EH (cell line): ENCODE data around the gene CCDC106.

ENCODE experiments used
- DNase-seq: peaks from one replicate; pipeline ENCODE4 v3.0.0-alpha.2; 2015; ENCODE audit warnings: low read depth

The CCDC106 gene

DNA sequence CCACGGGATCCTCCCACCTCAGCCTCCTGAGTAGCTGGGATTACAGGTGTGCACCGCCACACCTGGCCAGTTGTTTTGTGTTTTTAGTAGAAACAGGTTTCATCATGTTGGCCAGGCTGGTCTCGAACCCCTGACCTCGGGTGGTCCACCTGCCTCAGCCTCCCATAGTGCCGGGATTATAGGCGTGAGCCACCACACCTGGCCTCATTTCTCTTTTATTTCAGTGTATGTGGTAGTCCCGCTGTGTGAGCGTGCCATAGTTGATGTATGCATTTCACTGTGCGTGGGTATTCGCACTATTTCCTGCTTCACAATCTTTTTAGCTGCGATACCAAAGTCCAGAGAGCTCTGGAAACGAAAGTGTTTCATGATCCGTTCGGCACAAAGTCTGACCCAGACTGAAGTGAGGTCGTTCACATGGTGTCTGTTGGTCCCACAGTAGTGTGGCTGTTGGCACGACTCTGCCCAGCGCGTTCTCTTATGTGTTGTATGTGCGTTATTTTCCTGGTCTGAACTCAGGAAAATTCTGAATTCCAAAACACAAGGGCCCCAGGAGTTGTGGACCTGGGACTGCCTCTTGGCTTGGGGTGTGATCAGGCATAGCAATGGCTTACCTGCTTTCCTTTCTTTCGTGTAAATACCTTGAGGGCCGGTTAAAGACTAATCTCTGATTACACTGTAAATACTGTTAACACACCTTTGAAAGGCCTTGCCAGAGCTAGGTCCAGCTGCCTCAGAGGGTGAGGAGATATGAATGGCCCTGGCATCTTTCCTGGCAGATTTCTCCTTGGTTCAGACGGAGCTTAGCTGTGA lies 35.6 kb downstream of the CCDC106 start:
- DNase-seq: no peak

DNA sequence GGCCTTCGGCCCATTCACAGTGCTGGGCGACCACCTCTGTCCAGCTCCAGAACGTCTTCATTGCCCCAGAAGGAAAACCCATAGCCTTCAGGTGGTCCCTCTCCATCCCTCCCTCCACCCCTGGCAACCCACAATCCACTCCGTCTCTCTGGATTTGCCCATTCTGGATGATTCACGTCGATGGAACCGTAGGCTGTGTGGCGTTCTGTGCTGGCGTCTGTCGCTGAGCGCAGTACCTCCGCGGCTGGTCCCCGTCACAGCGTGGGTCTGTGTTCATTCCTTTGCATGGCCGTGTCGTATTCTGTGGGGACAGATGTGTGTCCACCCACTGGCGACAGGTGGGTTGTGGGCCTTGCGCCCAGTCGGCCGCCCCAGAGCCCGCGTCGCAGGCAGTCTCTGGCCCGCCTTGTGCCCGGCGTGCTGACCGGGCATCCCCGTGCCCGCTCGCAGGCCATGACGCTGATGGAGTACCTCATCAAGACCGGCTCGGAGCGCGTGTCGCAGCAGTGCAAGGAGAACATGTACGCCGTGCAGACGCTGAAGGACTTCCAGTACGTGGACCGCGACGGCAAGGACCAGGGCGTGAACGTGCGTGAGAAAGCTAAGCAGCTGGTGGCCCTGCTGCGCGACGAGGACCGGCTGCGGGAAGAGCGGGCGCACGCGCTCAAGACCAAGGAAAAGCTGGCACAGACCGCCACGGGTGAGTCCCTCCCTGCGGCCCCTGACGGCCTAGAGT lies 37.1 kb downstream of the CCDC106 start:
- no peak for DNase-seq

DNA sequence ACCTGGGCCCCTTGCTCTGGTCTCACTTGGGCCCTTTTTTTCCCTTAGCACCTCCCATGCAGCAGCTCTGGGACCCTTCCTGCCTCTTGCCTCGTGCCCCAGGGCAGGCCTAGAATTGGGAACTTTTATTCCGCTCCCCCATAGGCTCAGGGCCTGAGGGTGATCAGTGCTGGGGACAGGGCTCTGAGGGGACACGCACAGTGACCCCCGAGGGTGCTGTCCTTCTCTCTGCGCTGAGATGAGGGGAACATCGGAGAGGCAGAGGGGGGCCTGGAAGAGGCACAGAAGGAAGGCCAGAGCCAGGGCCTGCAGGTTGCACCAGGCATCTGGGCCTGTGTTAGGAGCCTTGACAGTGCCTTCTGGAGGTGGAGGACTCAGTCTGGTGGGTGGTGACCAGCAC lies 37.8 kb downstream of the CCDC106 start:
- no peak for DNase-seq

DNA sequence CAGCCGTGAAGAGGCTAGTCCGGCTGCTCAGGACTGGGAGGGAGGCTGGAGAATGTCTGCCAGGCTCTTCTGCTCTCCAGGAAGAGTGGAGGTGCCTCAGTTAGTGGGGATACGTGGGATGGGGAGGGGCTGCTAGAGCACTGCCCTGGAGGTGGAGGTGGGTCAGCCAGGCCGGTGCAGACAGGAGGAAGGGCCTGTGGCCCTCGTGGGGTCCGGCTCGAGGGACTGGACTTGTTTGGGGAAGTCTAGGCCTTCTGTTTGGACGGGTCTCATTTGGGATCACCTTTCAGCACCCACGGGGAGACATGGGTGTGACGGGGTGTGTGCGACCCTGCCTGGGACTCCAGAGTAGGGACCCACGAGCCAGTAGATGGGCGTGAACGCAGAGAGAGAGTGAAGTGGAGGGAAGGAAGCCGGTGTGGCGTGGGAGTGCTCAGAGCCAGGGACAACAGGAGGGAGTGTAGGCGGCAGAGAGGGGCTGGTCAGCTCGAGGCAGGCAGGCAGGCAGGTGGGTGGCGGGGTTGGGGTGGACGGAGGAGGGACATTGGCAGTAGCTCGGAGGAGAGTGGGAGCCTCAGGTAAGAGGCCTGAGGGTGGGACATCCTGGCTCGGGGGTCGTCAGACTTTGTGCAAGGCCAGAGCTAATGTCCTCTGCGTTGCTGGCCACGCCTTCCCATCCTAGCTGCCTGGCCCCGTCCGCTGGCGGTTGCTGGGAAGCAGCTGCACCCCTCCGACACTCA lies 38.5 kb downstream of the CCDC106 start:
- DNase-seq: no peak

DNA sequence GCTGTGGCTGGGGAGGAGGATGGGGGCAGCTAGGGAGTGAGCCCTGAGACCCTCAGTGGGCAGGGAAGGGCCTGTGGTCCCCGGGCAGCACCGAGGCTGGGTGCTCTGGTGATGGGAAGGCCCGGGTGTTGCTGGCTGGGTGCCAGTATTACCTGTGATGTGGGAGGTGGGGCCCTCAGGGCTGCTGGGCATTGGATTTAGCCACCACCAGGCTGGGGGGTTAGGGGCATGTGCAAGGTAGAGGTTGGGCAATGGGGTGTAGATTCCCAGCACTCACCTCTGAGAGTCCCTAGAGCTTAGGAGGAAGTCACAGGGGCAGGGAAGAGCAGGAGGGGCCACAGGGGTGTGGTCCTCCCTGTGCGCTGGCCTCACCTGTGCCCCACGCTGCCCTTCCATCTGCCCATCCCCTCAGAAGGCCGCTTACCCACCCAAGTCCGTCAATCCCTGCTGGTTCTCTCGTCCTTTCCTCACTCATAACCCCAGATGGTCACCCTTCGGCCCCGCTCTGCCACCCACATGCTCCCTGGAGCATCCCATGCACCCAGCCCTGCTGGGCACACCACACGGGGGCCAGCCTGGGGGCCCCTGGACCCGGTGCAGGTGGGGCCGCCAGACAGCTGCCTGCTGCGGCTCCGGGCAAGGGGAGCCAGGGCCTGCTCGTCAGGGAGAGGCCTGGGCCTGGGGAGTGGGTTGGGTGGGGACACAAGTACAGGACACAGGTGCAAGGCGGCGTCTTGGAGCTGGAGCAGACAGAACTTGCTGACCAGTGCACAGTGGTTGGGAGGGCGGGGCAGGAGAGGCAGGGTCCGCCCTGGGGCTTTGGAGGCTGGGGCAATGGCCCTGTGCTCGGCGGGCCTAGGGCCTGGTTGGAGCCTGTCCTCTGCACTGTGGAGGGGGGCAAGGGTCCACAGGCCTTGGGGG lies 39.5 kb downstream of the CCDC106 start:
- no peak for DNase-seq

DNA sequence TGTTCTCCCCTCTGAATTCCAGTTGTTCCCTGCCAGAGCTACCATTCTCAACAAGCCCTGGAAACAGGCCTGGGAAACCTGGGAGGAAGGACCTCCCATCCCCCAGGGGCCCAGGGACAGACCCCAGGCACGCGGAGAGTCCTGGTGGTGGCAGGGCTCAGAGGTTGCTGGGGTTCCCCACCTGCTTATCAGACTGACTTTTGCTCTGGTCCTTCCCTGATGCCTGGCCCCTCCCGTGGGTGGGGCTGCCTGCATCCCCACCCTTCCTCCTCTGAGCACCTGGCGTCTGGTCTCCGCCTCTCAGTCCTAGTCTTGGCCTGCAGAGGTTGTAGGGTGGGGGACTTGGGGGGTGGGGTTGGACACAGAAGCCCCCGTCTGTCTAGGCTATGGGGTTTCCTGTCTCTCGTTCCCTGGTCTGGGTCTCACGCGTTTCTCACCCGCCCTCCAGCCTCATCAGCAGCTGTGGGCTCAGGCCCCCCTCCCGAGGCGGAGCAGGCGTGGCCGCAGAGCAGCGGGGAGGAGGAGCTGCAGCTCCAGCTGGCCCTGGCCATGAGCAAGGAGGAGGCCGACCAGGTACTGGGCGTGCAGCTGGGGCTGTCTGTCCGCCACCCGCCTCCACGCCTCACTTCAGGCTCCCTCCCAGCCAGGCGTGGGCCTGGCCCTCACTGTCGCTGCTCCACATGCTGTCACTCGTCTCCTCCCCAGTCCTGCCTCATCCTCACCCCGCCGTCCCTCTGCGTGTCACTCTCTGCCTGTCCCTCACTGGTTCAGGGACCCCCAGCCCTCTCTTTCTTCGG lies 40.6 kb downstream of the CCDC106 start:
- no peak for DNase-seq

DNA sequence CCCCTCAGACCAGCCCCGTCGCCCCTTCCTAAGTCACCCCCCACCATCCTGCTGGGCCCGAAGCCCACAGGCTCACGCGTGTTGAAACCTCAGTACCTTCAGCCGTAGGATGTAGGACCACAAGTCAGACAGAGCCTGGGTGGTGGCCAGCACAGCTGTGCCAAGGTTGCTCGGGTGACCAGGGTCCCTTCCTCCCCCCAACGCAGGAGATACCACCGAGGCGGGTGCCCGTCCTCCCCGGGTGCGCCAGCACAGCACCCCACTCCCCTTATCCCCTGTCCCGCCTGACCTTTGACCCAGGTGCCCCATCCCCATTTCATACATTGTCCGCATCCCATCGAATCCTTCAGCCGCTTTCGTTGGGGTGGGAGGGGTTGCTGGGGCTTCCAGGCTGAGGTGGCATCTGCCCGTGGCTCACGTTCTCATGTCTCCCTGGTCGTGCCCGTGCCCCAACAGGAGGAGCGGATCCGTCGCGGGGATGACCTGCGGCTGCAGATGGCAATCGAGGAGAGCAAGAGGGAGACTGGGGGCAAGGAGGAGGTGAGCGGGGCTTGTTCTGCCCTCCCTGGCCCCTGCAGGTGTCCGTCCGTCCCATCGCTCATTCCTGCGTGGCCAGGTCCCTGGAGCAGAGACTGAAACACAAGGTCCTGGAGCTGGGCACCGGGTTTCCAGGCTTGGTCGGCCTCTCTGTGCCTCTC lies 41.5 kb downstream of the CCDC106 start:
- DNase-seq: no peak

DNA sequence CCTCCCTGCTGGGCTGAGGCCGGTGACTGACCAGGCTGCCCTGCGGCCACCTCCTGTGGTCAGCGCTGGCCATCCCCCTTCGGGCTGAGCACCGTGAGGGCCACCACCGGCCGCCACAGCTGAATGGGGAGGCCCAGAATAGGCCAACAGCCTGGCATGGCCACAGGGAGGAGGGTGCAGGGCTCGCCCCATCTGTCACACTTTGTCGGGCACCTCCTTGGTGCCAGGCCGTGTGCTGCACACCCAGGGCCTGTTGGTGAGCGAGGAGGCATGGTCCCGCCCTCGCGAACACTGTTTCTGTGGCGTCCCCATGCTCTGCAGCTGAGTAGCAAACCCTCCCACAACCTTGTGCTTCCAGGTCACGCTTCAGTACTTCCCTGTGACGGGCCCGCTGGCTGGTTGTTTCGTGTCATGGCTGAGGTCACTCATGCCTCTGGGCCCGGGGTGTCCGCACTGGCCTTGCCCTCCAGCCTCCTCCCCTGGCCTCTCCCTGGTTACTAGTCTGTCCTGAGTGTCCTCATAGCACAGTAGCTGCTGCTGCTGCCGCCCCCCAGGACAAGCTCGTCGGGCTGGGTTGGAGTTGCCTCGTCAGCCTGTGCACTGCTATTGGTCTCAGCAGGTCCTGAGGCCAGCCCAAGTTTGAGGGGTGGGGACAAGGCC lies 42.2 kb downstream of the CCDC106 start:
- no peak for DNase-seq

DNA sequence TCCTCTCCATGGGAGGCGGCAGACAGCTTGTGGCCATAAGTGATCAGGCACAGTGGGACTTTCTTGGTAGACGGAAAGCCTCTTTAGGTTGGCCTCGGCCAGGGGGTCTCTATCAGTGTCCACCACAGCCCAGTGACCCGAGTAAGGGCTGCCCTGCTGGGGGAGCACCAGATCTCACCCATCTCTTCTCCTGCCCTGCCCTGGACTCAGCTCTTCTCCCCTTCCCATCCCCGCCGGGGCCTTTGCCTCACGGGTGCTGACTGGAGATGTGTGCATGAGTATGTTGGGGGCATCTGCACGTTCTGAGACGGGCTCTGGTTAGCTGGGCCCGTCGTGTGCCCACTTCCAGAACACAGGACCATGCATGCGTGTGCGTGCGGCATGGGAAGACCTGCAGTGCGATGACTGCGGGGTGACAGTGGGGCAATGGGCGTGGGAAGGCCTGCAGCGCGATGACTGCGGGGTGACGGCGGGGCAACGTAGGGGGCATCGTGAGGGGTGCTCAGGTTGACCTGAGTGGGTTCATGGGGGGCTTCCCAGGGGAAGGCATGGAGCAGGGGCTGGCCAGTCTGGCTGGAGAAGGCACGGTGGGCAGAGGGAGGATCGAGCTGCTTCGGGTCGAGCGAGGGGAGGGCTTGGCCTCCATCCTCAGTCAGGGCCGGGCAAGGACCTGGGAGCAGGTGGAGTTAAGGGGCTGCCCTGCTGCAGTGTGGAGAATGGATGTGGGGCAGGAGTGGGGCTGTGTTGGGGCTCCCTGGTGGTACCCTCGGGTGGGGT lies 42.9 kb downstream of the CCDC106 start:
- DNase-seq: no peak

DNA sequence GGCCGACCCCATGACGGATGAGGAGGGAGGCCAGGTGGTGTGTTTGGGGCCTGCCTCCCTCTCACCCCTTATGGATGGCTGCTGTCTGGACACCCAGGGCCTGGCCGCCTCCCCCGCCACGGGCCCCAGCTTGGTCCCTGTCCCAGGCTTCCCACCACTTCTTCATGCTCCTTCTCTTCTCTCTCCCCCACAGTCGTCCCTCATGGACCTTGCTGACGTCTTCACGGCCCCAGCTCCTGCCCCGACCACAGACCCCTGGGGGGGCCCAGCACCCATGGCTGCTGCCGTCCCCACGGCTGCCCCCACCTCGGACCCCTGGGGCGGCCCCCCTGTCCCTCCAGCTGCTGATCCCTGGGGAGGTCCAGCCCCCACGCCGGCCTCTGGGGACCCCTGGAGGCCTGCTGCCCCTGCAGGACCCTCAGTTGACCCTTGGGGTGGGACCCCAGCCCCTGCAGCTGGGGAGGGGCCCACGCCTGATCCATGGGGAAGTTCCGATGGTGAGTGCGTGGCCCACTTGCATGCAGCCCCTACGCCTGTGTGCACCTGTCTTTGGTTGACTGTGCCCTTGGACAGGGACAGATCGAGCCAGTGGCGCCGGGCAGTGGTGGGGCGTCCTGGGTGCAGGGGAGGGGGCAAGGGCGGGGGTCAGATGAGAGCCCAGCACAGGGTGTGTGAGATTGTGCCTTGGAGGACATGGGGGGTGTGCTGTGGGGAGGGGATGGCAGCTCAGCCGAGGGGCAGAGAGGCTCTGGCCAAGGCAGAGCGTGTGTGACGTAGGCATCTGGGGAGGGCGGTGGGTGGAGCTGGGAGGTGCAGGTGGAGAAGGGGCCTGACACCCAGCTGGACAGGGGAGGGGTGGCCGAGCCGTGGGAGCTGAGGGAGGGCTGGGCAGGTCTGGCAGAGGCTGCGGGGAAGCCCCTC lies 43.8 kb downstream of the CCDC106 start:
- DNase-seq: no peak

DNA sequence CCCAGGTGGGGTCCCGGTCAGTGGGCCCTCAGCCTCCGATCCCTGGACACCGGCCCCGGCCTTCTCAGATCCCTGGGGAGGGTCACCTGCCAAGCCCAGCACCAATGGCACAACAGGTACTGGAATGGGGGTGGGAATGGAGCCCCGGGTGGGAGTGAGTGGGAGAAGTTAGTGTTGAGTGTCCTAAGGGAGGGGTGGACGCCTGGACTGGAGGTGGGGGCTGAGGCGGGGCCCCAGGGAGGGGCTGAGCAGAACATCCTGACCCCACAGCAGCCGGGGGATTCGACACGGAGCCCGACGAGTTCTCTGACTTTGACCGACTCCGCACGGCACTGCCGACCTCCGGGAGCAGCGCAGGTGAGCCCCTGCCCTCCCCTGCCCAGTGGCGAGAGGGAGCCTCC lies 44.7 kb downstream of the CCDC106 start:
- no peak for DNase-seq

DNA sequence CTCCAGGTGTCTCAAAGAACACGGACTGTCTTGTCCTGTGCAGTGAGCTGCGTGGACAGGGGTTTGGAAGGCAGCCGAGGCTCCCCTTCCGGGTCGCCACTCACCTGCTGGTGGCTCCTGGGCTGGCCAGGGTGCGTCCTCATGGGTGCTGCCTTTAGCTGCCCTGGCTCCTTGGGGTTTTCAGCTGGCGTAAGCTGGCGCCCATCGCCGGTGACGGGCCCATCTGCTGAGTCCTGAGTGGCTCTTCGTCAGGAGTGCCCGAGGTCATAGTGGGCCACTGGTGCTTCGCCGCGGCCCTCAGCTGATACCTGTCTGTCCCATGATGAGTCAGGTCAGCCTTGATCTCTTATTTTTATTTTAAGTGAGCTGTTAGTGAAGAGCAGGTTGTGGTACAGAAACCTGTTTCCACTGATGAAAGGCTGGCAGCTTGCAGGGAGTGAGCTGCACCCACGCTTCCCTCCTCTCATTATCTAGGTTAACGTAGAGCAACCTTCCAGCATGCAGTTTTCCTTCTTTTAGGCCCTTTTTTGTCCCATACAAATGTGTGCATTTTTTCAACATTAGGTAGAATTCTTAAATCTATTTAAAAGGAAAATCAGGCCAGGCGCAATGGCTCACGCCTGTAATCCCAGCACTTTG lies 45.4 kb downstream of the CCDC106 start:
- no peak for DNase-seq

DNA sequence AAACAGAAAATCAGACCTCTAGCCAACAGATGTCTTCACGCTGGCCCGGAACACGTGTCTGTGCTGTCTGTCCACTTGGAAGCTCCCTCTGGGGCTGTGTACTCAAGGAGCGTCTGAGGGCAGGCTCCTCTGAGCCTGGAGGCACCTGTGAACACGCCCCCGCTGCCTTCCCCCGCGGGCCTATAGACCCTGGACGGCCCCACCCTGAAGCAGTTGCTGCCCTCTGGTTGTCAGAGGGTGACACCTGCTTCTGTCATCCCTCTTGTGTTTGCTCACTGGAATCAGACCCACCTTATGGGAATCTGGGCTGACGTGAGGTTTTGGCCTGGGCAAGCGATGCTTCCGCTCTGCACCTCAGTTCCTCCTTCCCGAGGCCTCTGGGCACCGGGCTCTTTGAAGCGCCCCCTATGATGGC lies 46.2 kb downstream of the CCDC106 start:
- no peak for DNase-seq

DNA sequence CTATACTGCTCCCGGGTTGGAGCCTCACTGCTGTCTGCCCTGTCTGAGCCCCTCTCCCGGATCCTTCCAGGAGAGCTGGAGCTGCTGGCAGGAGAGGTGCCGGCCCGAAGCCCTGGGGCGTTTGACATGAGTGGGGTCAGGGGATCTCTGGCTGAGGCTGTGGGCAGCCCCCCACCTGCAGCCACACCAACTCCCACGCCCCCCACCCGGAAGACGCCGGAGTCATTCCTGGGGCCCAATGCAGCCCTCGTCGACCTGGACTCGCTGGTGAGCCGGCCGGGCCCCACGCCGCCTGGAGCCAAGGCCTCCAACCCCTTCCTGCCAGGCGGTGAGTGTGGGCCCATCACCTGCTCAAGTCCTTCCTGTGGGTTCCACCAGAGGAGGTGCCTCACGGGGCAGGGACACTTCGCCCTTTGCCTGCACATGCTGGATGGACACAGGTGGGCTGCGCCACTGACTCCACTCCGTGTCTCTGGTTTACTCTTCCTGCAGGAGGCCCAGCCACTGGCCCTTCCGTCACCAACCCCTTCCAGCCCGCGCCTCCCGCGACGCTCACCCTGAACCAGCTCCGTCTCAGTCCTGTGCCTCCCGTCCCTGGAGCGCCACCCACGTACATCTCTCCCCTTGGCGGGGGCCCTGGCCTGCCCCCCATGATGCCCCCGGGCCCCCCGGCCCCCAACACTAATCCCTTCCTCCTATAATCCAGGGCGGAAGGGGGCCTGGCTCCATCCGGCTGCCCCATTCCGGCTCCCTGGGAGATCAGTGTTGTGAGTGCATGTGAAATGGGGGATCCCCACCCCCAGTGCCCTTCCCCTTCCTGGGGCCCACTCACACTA lies 46.9 kb downstream of the CCDC106 start:
- no peak for DNase-seq

DNA sequence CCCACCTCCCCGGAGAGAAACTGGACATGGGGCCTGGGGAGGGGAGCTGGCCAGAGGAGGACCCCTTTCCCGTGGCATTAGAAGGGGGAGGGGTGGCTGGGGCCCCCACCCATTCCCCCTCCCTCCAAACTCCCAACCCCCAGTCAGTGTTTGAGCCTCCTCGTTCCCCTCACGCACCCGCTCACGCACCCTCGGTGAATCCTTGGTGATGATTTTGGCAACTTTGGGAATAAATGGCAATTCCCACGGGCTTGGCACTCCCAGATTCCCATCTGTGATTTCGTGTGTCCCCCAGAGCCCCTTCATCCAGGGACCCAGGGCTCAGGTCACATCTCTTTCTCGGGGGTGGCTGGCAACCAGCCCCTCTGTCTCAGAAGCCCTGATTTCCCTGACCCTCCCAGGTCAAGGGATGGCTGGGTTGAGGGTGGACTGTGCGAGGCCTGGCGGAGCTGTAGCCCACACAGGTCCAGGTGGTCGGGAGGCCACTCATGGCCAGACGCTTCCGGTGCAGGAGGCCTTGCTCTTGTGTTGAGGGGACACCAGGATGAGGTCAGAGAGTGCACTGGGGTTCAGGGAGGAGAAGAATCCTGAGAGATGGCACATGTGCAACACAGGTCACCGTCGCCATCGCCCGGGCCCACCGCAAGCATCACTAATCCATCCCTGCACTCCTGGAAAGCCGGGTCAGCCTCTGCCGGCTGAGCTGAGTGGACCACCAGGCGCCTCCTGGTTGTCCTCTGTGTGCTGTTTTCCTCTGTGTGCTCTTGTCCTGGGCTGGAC lies 47.7 kb downstream of the CCDC106 start:
- DNase-seq: no peak
